ENCODE results near the gene GPBP1L1. TPM values are rescaled to one million over a fixed set of nuclear protein-coding genes. Genes with fewer than 3 reads are reported as not detected.

GPBP1L1 gene
- total and polyA plus RNA-seq, 2 of the 13 experiments (the other 11 are each of a cell fraction or from before 2014, with no cell fraction given), result 45.9 to 86.1 TPM

- TF ChIP-seq ZNF383 (CRISPR knock-in tag; IDR thresholded peaks at IDR 0.05; ENCODE audit: borderline replicate concordance), result no peak
- TF ChIP-seq ZNF451 (CRISPR knock-in tag; IDR thresholded peaks at IDR 0.05), result no peak
- TF ChIP-seq RNF2 (conservative IDR thresholded peaks at IDR 0.05; ENCODE audit: low read depth), result no peak
- TF ChIP-seq ZKSCAN5 (CRISPR knock-in tag; IDR thresholded peaks at IDR 0.05), result no peak
- no peak for TF ChIP-seq MED13 (CRISPR knock-in tag; IDR thresholded peaks at IDR 0.05)
- TF ChIP-seq MED1 (CRISPR knock-in tag; IDR thresholded peaks at IDR 0.05), result peak; percentile 35
- TF ChIP-seq NAIF1 (CRISPR knock-in tag; IDR thresholded peaks at IDR 0.05; ENCODE audit: borderline replicate concordance), result no peak; the same call in 1 of the 2 replicates
- TF ChIP-seq PHF8 (CRISPR knock-in tag; IDR thresholded peaks at IDR 0.05), result peak; percentile 94
- TF ChIP-seq AHDC1 (CRISPR knock-in tag; IDR thresholded peaks at IDR 0.05; ENCODE audit: borderline replicate concordance), result peak; percentile 43; the same call in 1 of the 2 replicates
- TF ChIP-seq KDM5A (IDR thresholded peaks at IDR 0.05; ENCODE audit: borderline replicate concordance, low read length), result peak; percentile 88
- TF ChIP-seq SMARCE1 (IDR thresholded peaks at IDR 0.05; ENCODE audit: borderline replicate concordance), result no peak
- TF ChIP-seq CBX5 (CRISPR knock-in tag; IDR thresholded peaks at IDR 0.05; ENCODE audit: borderline replicate concordance), result no peak
- no peak for TF ChIP-seq DDIT3 (CRISPR knock-in tag; IDR thresholded peaks at IDR 0.05)
- no peak for TF ChIP-seq SKI (IDR thresholded peaks at IDR 0.05; ENCODE audit: partially characterized antibody)
- peak; percentile 65; the same call in 1 of the 2 replicates for TF ChIP-seq MAX (IDR thresholded peaks at IDR 0.05)
- no peak for TF ChIP-seq JUN (CRISPR knock-in tag; IDR thresholded peaks at IDR 0.05)
- TF ChIP-seq ZNF589 (CRISPR knock-in tag; conservative IDR thresholded peaks at IDR 0.05), result 0 out of 2 replicates have a peak, but pooled peaks have one; percentile 80
Measured at GRCh38 chr1:45583666-45584350, 102.5 kb downstream of the GPBP1L1 start, which contains the start of gene NASP (continued).
